Ramos (cell line): Measurements from ENCODE around the gene NR2E1.

Experiments
- in situ Hi-C: fragments of 300-500 bp; cut with MboI; formaldehyde crosslinking; loops from one replicate; pipeline ENCODE4 v1.14.3; 2022; ENCODE audit warnings: low sequenced_read_pairs; ENCODE audit not compliant: unreplicated experiment

The NR2E1 gene

DNA sequence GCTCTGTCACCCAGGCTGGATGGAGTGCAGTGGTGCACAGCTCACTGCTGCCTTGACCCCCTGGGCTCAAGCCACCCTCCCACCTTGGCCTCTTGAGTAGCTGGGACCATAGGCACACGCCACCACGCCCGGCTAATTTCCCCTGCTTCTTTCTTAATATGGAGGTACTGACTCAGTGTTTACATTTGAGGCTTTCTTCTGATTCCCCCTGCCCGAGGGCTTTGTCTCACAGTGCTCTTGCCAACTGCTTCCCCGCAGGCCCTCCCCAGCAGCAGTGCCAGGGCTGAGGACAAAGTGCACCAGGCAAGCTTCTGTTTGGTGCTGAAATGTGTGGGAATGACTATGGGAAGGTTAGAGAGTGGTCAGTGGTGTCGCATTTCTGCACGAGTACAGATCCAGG is 34.8 kb downstream of the NR2E1 start:
- in situ Hi-C loops: no loop called here

DNA sequence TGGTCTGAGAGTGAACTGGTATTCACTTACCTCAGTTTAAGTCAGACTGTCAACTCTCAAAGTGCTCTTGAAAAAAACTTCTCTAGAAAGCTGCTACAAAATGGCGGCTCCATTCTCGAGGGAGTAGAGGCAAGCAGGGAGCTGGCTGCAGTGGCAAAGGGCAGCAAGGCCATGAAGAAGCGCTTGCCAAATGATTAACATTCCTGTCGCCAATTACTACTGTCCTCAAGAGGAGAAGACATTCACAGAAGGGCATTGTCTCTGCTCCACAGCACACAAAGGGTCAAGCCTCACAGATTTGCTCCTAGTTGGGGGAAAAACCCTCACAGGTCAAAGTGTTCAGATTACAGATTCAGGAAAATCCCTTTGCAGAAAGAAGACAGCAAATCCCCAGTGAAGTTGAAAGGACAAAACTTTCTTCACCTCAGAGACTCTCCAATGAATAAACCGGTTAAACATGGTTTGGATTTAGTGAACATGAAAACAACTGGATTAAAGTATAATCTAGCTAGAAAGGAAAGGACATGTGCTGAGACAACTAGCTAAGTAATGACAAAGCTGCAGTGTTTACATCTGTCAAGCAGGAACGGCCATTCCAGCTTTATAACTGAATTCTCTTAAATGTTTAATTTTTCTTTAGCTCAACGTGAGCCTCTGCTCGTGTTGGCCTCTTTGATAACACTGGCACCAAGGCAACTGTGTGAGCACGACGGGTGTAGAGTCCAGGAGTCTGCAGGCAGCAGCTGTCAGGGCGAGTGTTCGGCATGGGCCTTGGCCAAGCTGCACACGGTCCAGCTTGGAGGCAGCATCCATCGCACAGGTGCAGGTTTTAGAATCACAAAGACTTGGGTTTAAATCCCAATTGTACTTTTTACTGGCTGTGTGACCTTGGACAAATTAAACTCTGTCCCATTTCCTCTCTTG is 37.6 kb downstream of the NR2E1 start:
- in situ Hi-C loops: no loop called here

DNA sequence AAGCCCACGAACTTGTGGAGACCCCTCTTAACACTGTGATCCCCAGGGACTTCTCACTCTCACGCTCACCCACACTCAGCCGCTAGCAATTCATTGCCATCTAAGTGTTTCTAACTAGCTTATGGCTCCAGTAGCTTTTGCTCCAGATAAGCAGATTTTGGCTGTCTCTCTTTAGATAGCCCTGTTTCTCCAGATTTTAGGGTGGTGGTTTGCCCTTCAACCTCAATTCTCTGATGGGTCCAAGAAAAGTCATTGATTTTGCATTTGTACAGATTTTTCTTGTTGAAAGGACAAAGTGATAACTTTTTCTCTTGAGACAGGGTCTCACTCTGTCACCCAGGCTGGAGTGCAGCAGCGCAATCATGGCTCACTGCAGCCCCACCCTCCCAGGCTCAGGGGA is 41.2 kb downstream of the NR2E1 start:
- in situ Hi-C loops: no loop called here

DNA sequence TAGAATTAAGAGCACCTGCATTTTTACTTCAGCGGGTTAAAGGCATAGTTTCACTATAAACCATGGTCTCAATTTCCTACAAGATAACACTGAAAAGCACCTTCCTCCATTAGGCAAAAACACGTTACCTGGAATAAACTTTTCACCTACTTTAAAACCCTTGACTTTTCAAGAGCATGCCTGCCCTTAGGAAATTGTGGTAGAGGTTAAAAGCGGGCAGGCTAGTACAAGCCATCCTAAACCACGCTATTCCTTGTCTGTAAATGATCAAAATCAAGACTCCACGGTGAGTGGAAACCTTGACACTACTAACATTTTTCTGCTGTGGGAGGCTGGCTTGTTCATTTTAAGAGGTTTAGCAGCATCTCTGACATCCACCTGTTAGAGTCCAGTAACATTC is 43.9 kb downstream of the NR2E1 start:
- in situ Hi-C loops: no loop called here

DNA sequence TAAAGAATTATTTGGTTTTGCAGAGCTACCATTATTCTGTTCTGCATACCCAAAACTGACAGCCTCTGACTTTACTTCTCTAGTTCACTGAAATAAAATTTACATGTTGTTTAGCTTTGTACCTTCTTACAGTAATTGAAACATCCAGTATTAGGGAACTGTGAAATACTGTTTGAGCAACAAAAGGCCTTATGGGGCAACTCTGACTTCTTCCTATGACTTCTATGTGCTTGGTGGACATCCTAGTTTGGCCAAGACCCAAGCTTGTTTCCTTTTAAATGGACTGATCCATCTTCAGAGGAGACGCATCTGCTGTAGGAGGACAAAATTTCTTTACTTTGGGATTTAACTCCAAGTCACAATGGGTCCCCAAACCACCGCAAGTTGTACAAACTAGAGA is 44.7 kb downstream of the NR2E1 start:
- in situ Hi-C loops: no loop called here

DNA sequence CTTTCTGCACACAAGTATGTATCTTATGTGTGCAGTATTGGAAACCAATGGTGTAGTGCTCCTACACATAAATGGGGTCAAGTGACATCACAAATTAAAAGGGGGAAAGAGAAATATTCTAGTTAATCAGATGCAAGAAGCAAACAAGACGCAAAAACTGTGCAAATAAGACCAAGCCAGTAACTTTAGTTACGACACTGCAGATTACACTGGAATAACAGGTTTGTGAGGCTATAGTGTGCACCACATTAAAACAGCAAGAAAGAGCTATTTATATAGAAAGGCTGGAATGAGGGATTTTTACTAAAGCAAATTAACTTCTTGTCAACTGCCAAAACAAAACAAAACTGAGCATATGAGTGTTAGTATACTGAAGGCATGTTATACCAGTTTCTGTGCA is 45.8 kb downstream of the NR2E1 start:
- in situ Hi-C loops: no loop called here

DNA sequence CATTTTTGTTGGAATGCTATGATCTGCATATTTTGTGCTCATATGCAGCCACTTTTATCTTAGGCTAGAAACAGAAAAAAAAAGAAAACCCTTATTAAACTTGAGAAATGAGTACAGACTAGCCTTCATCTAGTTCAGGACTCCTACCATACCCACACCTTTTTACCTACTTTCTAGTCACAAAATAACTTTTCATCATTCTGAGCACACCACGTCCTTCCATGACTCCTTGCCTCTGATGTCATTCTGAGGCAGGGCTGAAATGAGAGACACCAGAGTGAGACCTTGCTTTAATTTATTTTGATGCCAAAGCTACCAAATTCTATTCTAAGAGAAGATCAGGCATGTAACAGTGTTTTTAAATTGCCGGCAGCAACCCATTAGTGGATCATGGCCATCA is 56.2 kb downstream of the NR2E1 start:
- in situ Hi-C loops: no loop called here

DNA sequence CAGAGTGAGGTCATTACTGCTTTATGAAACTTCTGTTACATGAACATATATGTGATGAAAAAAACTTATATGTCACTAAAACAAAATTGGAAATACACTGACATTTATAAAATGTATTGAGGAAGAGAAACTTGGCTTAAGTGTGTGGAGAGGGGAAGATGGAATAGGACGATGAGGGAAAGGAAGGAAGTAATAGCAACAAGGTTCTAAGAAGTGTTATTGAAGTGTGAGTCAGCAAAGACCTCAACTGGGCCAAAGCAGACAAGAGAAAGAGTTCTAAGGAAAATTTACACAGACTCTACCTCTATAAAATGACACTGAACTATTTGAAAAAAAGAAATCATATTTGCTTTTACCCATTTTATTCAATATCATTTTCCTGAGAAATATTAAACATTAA is 56.7 kb downstream of the NR2E1 start:
- in situ Hi-C loops: no loop called here

DNA sequence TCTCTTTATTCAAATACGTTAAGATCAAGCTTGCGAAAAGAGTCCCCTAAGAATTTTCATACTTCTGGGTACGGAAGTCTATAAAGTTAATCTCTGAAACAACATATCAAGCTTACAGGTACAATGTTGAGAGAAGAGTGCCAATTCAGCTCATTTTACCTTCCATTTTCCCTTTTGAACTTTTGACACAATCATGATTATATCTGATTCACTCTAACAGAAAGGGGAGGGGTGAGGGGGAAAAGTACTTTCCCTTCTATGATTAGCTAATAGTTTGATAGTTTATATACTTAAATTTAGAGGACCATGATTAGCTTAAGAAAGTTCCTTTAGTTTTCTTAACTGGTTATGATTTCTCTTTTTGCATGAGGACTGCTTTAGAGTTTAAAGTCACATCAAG is 61.5 kb downstream of the NR2E1 start:
- in situ Hi-C loops: no loop called here

DNA sequence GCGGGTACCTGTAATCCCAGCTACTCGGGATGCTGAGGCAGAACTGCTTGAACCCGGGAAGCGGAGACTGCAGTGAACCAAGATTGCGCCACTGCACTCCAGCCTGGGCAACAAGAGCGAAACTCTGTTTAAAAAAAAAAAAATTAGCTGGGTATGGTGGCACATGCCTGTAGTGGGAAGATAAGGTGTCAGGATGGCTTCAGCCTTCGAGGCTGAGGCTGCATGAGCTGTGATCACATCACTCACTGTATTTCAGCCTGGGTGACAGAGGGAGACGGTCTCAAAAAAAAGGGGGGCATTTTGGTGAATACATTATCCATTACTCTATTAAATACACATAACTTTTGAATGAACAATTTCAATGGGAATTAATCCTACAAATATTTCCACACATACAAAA is 62.6 kb downstream of the NR2E1 start:
- in situ Hi-C loops: no loop called here

DNA sequence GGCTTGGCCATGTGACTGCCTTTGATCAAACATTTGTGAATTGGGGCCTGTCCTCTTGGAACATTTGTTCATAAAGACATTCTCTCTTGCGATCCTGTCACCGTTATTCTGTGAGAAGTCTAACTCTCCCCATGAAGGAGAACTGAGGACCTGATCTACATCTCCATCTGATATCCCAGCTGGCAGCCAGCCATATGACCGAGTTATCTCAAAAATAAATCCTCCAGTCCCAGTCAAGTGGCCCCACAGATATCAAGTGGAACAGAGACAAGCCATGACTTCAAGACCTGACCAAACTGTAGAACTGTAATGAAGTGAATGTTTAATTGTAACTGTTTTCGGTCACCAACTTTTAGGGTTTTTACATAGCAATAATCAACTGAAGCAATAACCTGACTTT is 69.3 kb downstream of the NR2E1 start:
- in situ Hi-C loops: no loop called here

DNA sequence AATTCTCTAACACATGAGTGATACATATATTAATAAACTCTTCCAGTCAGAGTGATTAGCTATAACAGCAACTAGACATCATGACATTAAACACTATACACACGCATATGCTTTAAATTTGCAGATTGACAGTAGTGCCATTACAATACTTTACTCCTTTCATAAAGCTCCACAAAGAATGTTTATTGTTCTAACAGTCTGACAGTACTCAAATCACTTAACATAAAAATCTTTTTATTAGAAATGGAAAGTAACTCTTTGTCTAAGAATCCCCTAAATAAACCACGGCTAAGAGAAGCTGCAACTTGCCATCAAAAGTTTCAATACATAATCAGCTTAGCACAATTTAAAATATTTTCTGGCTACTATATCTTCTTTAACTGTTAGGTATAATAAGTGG is 71.0 kb downstream of the NR2E1 start:
- in situ Hi-C loops: no loop called here

DNA sequence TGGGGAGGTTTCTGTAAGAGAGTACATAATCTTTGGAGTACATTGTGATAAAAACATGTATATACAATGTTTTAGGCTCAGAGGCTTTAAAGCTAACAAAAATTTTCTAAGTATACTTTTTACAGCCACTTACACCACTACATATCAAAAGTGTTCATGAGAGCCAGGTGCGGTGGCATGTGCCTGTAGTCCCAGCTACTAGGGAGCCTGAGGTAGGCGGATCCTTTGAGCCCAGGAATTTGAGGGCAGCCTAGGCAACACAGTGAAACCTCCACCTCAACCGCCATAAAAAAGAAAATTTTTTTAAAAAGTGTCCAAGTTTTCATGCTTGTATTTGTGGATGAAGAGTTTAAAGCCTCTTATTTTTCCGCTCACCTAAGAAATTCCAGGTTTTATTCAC is 72.5 kb downstream of the NR2E1 start:
- in situ Hi-C loops: no loop called here
